K562 (cell line): ENCODE results near the gene ANKRD2. TPM values are rescaled to one million over a fixed set of nuclear protein-coding genes. Genes with fewer than 3 reads are reported as not detected.

Experiments
- ATAC-seq: fragments of 200-7000 bp; cut with Tn5 transposase; 3 replicates; pipeline ENCODE4 v1.9.1; 2020; ENCODE audit warnings: moderate library complexity
- BruUV-seq: library from RNA; stranded (reverse); fragments of 400-500 nt; replicated peaks from 2 replicates; lab custom pipeline; 2021; lab: Mats Ljungman, UMichigan
- CTCF ChIA-PET: fragments of 300-600 bp; formaldehyde crosslinking; extraction: SDS; loops from one replicate; lab custom pipeline; 2021; ENCODE audit warnings: low intra/inter-chr PET ratio; lab: Yijun Ruan, JAX
- POLR2A ChIA-PET: fragments of 300-600, 350-650 bp; sonication (Branson Sonifier 250); formaldehyde crosslinking; extraction: SDS; loops from one replicate; lab custom pipeline; 2021; ENCODE audit warnings: antibody characterized with exemption, inconsistent platforms; lab: Yijun Ruan, JAX
- DNase-seq, 4 experiments: peaks; one replicate each; pipeline versions ENCODE4 v3.0.0 to v3.0.0-alpha.2; 2011 to 2018; ENCODE audit warnings: low spot score in 3 of 4, mixed read lengths in 3 of 4; ENCODE audit errors: extremely low read depth in 1 of 4
- FAIRE-seq: peaks from 2 replicates; lab custom pipeline; 2011; peaks lifted over from hg19 to GRCh38; lab: Jason Lieb, UNC
- H2AFZ ChIP-seq: 2 replicates; pipeline ENCODE4 v1.6.0; 2011; ENCODE audit warnings: low read depth, low read length, control low read depth, inconsistent platforms
- H3K27ac ChIP-seq: fragments of 200-600 bp; 3 replicates; pipeline ENCODE4 v1.8.0; 2011; ENCODE audit warnings: low read depth, mild to moderate bottlenecking, control low read depth, inconsistent platforms, low read length, moderate library complexity, mixed read lengths; ENCODE audit errors: extremely low read depth
- H3K27me3 ChIP-seq, 2 experiments: fragments of 300-600 bp in 1 of 2; 2 replicates in 1 of 2; 3 replicates in 1 of 2; pipeline versions ENCODE4 v1.6.0 to v1.8.0; 2011; ENCODE audit warnings: inconsistent platforms in 2 of 2, low read length in 2 of 2, mild to moderate bottlenecking in 1 of 2, mixed read lengths in 1 of 2, moderate library complexity in 1 of 2; ENCODE audit not compliant: control insufficient read depth in 2 of 2, insufficient read depth in 2 of 2
- H3K36me3 ChIP-seq: fragments of 300-600 bp; 3 replicates; pipeline ENCODE4 v1.8.0; 2011; ENCODE audit warnings: mild to moderate bottlenecking, low read length, inconsistent platforms; ENCODE audit not compliant: control insufficient read depth, insufficient read depth
- H3K4me1 ChIP-seq, 2 experiments: fragments of 200-600 bp in 1 of 2; replicated peaks in 1 of 2; 2 replicates in 1 of 2; 3 replicates in 1 of 2; pipeline versions ENCODE4 v1.5.1 to v1.8.0; 2011; ENCODE audit warnings: inconsistent platforms in 2 of 2, low read length in 2 of 2, mild to moderate bottlenecking in 1 of 2, mixed read lengths in 1 of 2, moderate library complexity in 1 of 2; ENCODE audit not compliant: control insufficient read depth in 2 of 2, insufficient read depth in 2 of 2
- H3K4me2 ChIP-seq: 2 replicates; pipeline ENCODE4 v1.6.1; 2011; ENCODE audit warnings: low read length, control low read depth, inconsistent platforms, mixed read lengths; ENCODE audit not compliant: insufficient read depth
- H3K4me3 ChIP-seq: fragments of 200-600 bp; sonication (generic), shearing (Covaris generic); 2 replicates; pipeline ENCODE4 v1.5.1; 2016; ENCODE audit warnings: control low read depth, inconsistent platforms
- H3K79me2 ChIP-seq: fragments of 200-600 bp; 3 replicates; pipeline ENCODE4 v1.8.0; 2011; ENCODE audit warnings: low read length, inconsistent platforms; ENCODE audit not compliant: control insufficient read depth, insufficient read depth
- H3K9ac ChIP-seq, 2 experiments: 2 replicates each; pipeline versions ENCODE4 v1.6.0 to v1.6.1; 2011; ENCODE audit warnings: low read depth in 2 of 2, low read length in 2 of 2, control low read depth in 1 of 2, inconsistent platforms in 1 of 2, mild to moderate bottlenecking in 1 of 2, mixed read lengths in 1 of 2; ENCODE audit not compliant: insufficient read depth in 1 of 2
- H3K9me1 ChIP-seq: one replicate; pipeline ENCODE4 v1.6.0; 2011; ENCODE audit warnings: inconsistent platforms, mild to moderate bottlenecking, low read length, moderate library complexity; ENCODE audit not compliant: control insufficient read depth, insufficient read depth
- H3K9me3 ChIP-seq: replicated peaks from 2 replicates; pipeline ENCODE4 v1.5.1; 2011; ENCODE audit warnings: low read depth, low read length, inconsistent platforms; ENCODE audit not compliant: control insufficient read depth, insufficient read depth
- H4K20me1 ChIP-seq: replicated peaks from 2 replicates; pipeline ENCODE4 v1.6.1; 2011; ENCODE audit warnings: low read length, inconsistent platforms, mixed read lengths; ENCODE audit not compliant: control insufficient read depth, insufficient read depth
- FOS ChIP-seq: IDR thresholded peaks from 3 replicates; pipeline ENCODE4 v1.6.1; 2011; ENCODE audit not compliant: insufficient read length; ENCODE audit errors: extremely low read depth
- PCBP1 ChIP-seq: fragments of 200-400 bp; formaldehyde crosslinking; IDR thresholded peaks from 2 replicates; pipeline ENCODE4 v1.6.1; 2018; ENCODE audit warnings: mild to moderate bottlenecking, low read depth, low read length; ENCODE audit not compliant: poor library complexity, severe bottlenecking
- ZBTB17 ChIP-seq: fragments of 450-650 bp; formaldehyde crosslinking; IDR thresholded peaks from 2 replicates; pipeline ENCODE4 v1.4.0; 2020; ENCODE audit warnings: mild to moderate bottlenecking
- ZNF408 ChIP-seq: fragments of 250-450 bp; sonication (Bioruptor Pico); IDR thresholded peaks from 2 replicates; pipeline ENCODE4 v1.4.0; 2020; ENCODE audit warnings: low read depth, mild to moderate bottlenecking, moderate library complexity
- WGBS: fragments of 100-300 bp; shearing (Covaris generic); methylation state at CpG from one replicate; pipeline ENCODE4 v1.1.6; 2016; ENCODE audit warnings: low coverage, mixed read lengths; ENCODE audit not compliant: insufficient coverage; ENCODE audit errors: missing lambda C conversion rate; 5-methylcytosine and 5-hydroxymethylcytosine counted together
- in situ Hi-C: fragments of 300-500 bp; cut with MboI; formaldehyde crosslinking; loops from 4 replicates; pipeline ENCODE4 v1.15.0; 2018; ENCODE audit warnings: inconsistent platforms, mixed read lengths
- intact Hi-C: fragments of 100-400 bp; cut with micrococcal nuclease; formaldehyde crosslinking; loops from 2 replicates; pipeline ENCODE4 v1.14.2; 2022
- polyA plus RNA-seq, 8 experiments: library from polyadenylated mRNA; depleted of rRNA in 4 of 8; stranded (reverse) in 5 of 8; unstranded in 3 of 8; fragments of >200 nt; fragmentation: Nextera tagmentation in 2 of 8; fragmentation: Illumina TruSeq in 1 of 8; extraction: Ambion mirVana in 2 of 8; extraction: Trizol in 1 of 8; gene quantifications; 2 replicates each; pipeline versions ENCODE4 v1.2.1 to v1.2.3, GENCODE V29; 2011 to 2014; ENCODE audit warnings: inconsistent platforms in 1 of 8, missing spikeins in 1 of 8
- total RNA-seq, 7 experiments: library from RNA; depleted of rRNA in 6 of 7; stranded (reverse); fragments of >200 nt in 6 of 7; fragmentation: Illumina TruSeq in 2 of 7; extraction: Trizol in 2 of 7; gene quantifications; 2 replicates each; pipeline versions ENCODE4 v1.2.1 to v1.2.3, GENCODE V29; 2011 to 2021; ENCODE audit warnings: low replicate concordance in 1 of 7
- TF ChIP-seq, protein P1 (sequence below): fragments of 150-350 bp; conservative IDR thresholded peaks from 2 replicates; pipeline ENCODE4 v1.6.1; 2014; ENCODE audit warnings: low read length
- TF ChIP-seq, protein P2 (sequence below): IDR thresholded peaks from 2 replicates; pipeline ENCODE4 v1.6.1; 2012; ENCODE audit warnings: low read depth, low read length, improper control_type of control experiment, borderline replicate concordance
- TF ChIP-seq, protein P3 (sequence below): fragments of 450-650 bp; formaldehyde crosslinking; IDR thresholded peaks from 2 replicates; pipeline ENCODE4 v1.4.0; 2020; ENCODE audit warnings: mild to moderate bottlenecking, mixed read lengths
- TF ChIP-seq, protein P4 (sequence below): fragments of 250-450 bp; sonication (Bioruptor Pico); IDR thresholded peaks from 2 replicates; pipeline ENCODE4 v1.4.0; 2020; ENCODE audit warnings: mild to moderate bottlenecking, moderate library complexity, borderline replicate concordance

ANKRD2 gene
- total and polyA plus RNA-seq, 9 of the 15 experiments (the other 6 are each of a cell fraction or from before 2014, with no cell fraction given) = not detected

DNA sequence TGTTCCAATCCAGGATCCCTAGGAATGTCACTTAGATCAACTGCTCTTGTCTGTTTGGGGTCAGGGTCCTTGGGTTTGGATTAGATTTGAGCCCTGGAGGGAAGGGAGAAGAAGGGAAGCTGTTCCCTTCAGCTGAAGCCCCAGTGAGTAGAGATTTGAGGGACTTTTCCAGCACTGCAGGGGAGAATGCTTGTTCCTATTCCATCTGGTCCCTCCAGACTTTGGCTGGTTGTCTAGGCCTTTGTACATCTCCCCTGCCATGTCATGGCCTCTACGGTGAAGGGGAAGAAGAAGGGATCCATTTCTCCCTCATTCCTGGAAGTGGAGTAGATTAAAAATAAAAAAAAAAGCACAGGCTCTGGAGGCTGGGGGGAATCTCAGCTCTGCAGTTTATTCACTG lies 28.0 kb downstream of the ANKRD2 start:
- no peak overlapping the region for H3K4me3 ChIP-seq
- CTCF ChIA-PET = no interaction called here
- no peak overlapping the region for H3K27ac ChIP-seq
- H3K4me2 ChIP-seq = no peak overlapping the region
- in situ Hi-C loops (no loop called here), intact Hi-C loops (no loop called here)
- H4K20me1 ChIP-seq = no peaks in the 10 kb centered on the region
- TF ChIP-seq ZNF408 (CRISPR knock-in tag) (no peak), ZBTB17 (CRISPR knock-in tag) (no peak), FOS (no peak), PCBP1 (no peak)
- TF ChIP-seq, protein P1, sequence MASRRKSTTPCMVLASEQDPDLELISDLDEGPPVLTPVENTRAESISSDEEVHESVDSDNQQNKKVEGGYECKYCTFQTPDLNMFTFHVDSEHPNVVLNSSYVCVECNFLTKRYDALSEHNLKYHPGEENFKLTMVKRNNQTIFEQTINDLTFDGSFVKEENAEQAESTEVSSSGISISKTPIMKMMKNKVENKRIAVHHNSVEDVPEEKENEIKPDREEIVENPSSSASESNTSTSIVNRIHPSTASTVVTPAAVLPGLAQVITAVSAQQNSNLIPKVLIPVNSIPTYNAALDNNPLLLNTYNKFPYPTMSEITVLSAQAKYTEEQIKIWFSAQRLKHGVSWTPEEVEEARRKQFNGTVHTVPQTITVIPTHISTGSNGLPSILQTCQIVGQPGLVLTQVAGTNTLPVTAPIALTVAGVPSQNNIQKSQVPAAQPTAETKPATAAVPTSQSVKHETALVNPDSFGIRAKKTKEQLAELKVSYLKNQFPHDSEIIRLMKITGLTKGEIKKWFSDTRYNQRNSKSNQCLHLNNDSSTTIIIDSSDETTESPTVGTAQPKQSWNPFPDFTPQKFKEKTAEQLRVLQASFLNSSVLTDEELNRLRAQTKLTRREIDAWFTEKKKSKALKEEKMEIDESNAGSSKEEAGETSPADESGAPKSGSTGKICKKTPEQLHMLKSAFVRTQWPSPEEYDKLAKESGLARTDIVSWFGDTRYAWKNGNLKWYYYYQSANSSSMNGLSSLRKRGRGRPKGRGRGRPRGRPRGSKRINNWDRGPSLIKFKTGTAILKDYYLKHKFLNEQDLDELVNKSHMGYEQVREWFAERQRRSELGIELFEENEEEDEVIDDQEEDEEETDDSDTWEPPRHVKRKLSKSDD = no peak
- TF ChIP-seq, protein P2, sequence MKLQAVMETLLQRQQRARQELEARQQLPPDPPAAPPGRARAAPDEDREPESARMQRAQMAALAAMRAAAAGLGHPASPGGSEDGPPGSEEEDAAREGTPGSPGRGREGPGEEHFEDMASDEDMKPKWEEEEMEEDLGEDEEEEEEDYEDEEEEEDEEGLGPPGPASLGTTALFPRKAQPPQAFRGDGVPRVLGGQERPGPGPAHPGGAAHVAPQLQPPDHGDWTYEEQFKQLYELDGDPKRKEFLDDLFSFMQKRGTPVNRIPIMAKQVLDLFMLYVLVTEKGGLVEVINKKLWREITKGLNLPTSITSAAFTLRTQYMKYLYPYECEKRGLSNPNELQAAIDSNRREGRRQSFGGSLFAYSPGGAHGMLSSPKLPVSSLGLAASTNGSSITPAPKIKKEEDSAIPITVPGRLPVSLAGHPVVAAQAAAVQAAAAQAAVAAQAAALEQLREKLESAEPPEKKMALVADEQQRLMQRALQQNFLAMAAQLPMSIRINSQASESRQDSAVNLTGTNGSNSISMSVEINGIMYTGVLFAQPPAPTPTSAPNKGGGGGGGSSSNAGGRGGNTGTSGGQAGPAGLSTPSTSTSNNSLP = no peak
- TF ChIP-seq, protein P3, sequence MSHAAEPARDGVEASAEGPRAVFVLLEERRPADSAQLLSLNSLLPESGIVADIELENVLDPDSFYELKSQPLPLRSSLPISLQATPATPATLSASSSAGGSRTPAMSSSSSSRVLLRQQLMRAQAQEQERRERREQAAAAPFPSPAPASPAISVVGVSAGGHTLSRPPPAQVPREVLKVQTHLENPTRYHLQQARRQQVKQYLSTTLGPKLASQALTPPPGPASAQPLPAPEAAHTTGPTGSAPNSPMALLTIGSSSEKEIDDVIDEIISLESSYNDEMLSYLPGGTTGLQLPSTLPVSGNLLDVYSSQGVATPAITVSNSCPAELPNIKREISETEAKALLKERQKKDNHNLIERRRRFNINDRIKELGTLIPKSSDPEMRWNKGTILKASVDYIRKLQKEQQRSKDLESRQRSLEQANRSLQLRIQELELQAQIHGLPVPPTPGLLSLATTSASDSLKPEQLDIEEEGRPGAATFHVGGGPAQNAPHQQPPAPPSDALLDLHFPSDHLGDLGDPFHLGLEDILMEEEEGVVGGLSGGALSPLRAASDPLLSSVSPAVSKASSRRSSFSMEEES (CRISPR knock-in tag) = no peak
- TF ChIP-seq, protein P4, sequence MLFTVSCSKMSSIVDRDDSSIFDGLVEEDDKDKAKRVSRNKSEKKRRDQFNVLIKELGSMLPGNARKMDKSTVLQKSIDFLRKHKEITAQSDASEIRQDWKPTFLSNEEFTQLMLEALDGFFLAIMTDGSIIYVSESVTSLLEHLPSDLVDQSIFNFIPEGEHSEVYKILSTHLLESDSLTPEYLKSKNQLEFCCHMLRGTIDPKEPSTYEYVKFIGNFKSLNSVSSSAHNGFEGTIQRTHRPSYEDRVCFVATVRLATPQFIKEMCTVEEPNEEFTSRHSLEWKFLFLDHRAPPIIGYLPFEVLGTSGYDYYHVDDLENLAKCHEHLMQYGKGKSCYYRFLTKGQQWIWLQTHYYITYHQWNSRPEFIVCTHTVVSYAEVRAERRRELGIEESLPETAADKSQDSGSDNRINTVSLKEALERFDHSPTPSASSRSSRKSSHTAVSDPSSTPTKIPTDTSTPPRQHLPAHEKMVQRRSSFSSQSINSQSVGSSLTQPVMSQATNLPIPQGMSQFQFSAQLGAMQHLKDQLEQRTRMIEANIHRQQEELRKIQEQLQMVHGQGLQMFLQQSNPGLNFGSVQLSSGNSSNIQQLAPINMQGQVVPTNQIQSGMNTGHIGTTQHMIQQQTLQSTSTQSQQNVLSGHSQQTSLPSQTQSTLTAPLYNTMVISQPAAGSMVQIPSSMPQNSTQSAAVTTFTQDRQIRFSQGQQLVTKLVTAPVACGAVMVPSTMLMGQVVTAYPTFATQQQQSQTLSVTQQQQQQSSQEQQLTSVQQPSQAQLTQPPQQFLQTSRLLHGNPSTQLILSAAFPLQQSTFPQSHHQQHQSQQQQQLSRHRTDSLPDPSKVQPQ = no peak
- no peaks in the 10 kb centered on the region for H3K79me2 ChIP-seq
- no TSS peak for BruUV-seq
- no peak for DNase-seq
- H3K27me3 ChIP-seq = no peaks in the 10 kb centered on the region
- POLR2A ChIA-PET = interaction anchor here (0.6 to 0.7 kb wide), 2 partner anchors 29 kb away, joined by 3 read pairs; no protein-coding TSS in a partner anchor
- H3K9me3 ChIP-seq = no peaks in the 10 kb centered on the region
- no peak overlapping the region for H2AFZ ChIP-seq
- no peak for FAIRE-seq
- H3K9ac ChIP-seq = no peak overlapping the region
- H3K9me1 ChIP-seq = no peaks in the 10 kb centered on the region
- ATAC-seq = no peak
- no peaks in the 10 kb centered on the region for H3K36me3 ChIP-seq
- peaks cover 21 to 23% of the 10 kb centered on the region in 2 experiments for H3K4me1 ChIP-seq
- WGBS = 0% methylated on average over 1 of the region's 1 CpG
